GM12878 (cell line): ENCODE data around the gene AEBP2. TPM values are rescaled to one million over a fixed set of nuclear protein-coding genes. Genes with fewer than 3 reads are reported as not detected.

Source experiments
- ATAC-seq: fragments of 200-7000 bp; cut with Tn5 transposase; 3 replicates; pipeline ENCODE4 v1.9.1; 2020; ENCODE audit warnings: mild to moderate bottlenecking, moderate library complexity
- Bru-seq: library from RNA; stranded (reverse); fragments of 400-500 nt; gene quantifications from one replicate; lab custom pipeline; 2021; lab: Mats Ljungman, UMichigan
- BruChase-seq, 2 experiments: library from RNA; stranded (reverse); fragments of 400-500 nt; gene quantifications; one replicate each; lab custom pipeline; 2021; lab: Mats Ljungman, UMichigan
- BruUV-seq: library from RNA; stranded (reverse); fragments of 400-500 nt; replicated peaks from 2 replicates; lab custom pipeline; 2021; lab: Mats Ljungman, UMichigan
- CTCF ChIA-PET: fragments of 300-600 bp; sonication (Branson Sonifier 250); formaldehyde crosslinking; extraction: SDS; loops from one replicate; lab custom pipeline; 2021; ENCODE audit warnings: inconsistent platforms; lab: Yijun Ruan, JAX
- POLR2A ChIA-PET: fragments of 350-600 bp; formaldehyde crosslinking; extraction: SDS; loops from one replicate; lab custom pipeline; 2021; ENCODE audit warnings: inconsistent platforms; lab: Charles Lee
- RAD21 ChIA-PET: fragments of 300-600 bp; sonication (Branson Sonifier 250); formaldehyde crosslinking; loops from one replicate; lab custom pipeline; 2023; ENCODE audit warnings: antibody characterized with exemption; ENCODE audit not compliant: unreplicated experiment; lab: Charles Lee
- SMC1A ChIA-PET: fragments of 300-600 bp; sonication (Branson Sonifier 250); formaldehyde crosslinking; loops from one replicate; lab custom pipeline; 2023; ENCODE audit not compliant: unreplicated experiment, uncharacterized antibody; lab: Charles Lee
- DNase-seq: peaks from one replicate; pipeline ENCODE4 v3.0.0-alpha.2; 2011; ENCODE audit warnings: low read depth, low spot score
- FAIRE-seq: peaks from 3 replicates; lab custom pipeline; 2011; peaks lifted over from hg19 to GRCh38; lab: Jason Lieb, UNC
- H2AFZ ChIP-seq: 2 replicates; pipeline ENCODE4 v1.6.0; 2011; ENCODE audit warnings: low read depth, low read length, control low read depth; ENCODE audit not compliant: control insufficient read depth
- H3K27ac ChIP-seq: 2 replicates; pipeline ENCODE4 v1.5.1; 2011; ENCODE audit warnings: control low read depth; ENCODE audit not compliant: control insufficient read depth, insufficient read depth
- H3K27me3 ChIP-seq, 2 experiments: replicated peaks in 1 of 2; 2 replicates each; pipeline versions ENCODE4 v1.6.0 to v1.6.1; 2011; ENCODE audit warnings: low read length in 1 of 2; ENCODE audit not compliant: control insufficient read depth in 2 of 2, insufficient read depth in 2 of 2
- H3K36me3 ChIP-seq, 2 experiments: 2 replicates each; pipeline ENCODE4 v1.5.1; 2011; ENCODE audit warnings: low read length in 1 of 2; ENCODE audit not compliant: control insufficient read depth in 2 of 2, insufficient read depth in 2 of 2
- H3K4me1 ChIP-seq: 2 replicates; pipeline ENCODE4 v1.6.1; 2011; ENCODE audit warnings: mild to moderate bottlenecking, low read length, moderate library complexity, mixed read lengths; ENCODE audit not compliant: control insufficient read depth, insufficient read depth
- H3K4me2 ChIP-seq: 2 replicates; pipeline ENCODE4 v1.6.0; 2011; ENCODE audit warnings: control low read depth; ENCODE audit not compliant: control insufficient read depth, insufficient read depth
- H3K4me3 ChIP-seq: fragments of 200-600 bp; sonication (generic); 2 replicates; pipeline ENCODE4 v1.5.1; 2016
- H3K79me2 ChIP-seq: 2 replicates; pipeline ENCODE4 v1.6.0; 2011; ENCODE audit warnings: low read length; ENCODE audit not compliant: control insufficient read depth, insufficient read depth
- H3K9ac ChIP-seq: 2 replicates; pipeline ENCODE4 v1.8.0; 2011; ENCODE audit warnings: low read length, control low read depth, mixed read lengths; ENCODE audit not compliant: control insufficient read depth, insufficient read depth
- H3K9me3 ChIP-seq: replicated peaks from 3 replicates; pipeline ENCODE4 v1.5.1; 2011; ENCODE audit warnings: mild to moderate bottlenecking, low read length; ENCODE audit not compliant: control insufficient read depth, insufficient read depth
- H4K20me1 ChIP-seq: 2 replicates; pipeline ENCODE4 v1.6.0; 2011; ENCODE audit not compliant: control insufficient read depth, insufficient read depth
- BCL3 ChIP-seq: IDR thresholded peaks from 2 replicates; pipeline ENCODE4 v1.6.1; 2011; ENCODE audit warnings: borderline replicate concordance, low read depth, mild to moderate bottlenecking, moderate library complexity, low read length; ENCODE audit not compliant: insufficient read depth, poor library complexity, severe bottlenecking
- CHD1 ChIP-seq: IDR thresholded peaks from 2 replicates; pipeline ENCODE4 v1.6.1; 2012; ENCODE audit warnings: low read depth, low read length, improper control_type of control experiment
- CUX1 ChIP-seq: IDR thresholded peaks from 2 replicates; pipeline ENCODE4 v1.6.1; 2012; ENCODE audit warnings: improper control_type of control experiment, low read depth, low read length; ENCODE audit not compliant: insufficient replicate concordance
- KDM1A ChIP-seq: fragments of 200-600 bp; sonication (generic); IDR thresholded peaks from 2 replicates; pipeline ENCODE4 v1.6.1; 2016; ENCODE audit warnings: borderline replicate concordance
- MYB ChIP-seq: fragments of 150-350 bp; IDR thresholded peaks from 2 replicates; pipeline ENCODE4 v1.6.1; 2014; ENCODE audit warnings: mild to moderate bottlenecking, low read depth, low read length, borderline replicate concordance
- SIX5 ChIP-seq: IDR thresholded peaks from 2 replicates; pipeline ENCODE4 v1.6.1; 2011; ENCODE audit warnings: mild to moderate bottlenecking, low read depth, low read length, moderate library complexity; ENCODE audit not compliant: severe bottlenecking
- SMARCA5 ChIP-seq: fragments of 450-650 bp; IDR thresholded peaks from 2 replicates; pipeline ENCODE4 v1.6.1; 2017; ENCODE audit warnings: mild to moderate bottlenecking
- SRF ChIP-seq, 2 experiments: IDR thresholded peaks; 2 replicates each; pipeline ENCODE4 v1.6.1; 2011; ENCODE audit warnings: low read depth in 2 of 2, low read length in 2 of 2, mild to moderate bottlenecking in 1 of 2, moderate library complexity in 1 of 2
- ZNF217 ChIP-seq: fragments of 450-650 bp; IDR thresholded peaks from 2 replicates; pipeline ENCODE4 v1.6.1; 2017; ENCODE audit warnings: antibody characterized with exemption, mild to moderate bottlenecking
- WGBS: methylation state at CpG from one replicate; pipeline ENCODE4 v1.1.6; 2016; ENCODE audit warnings: low lambda C conversion rate; ENCODE audit not compliant: insufficient replicate concordance, insufficient coverage; ENCODE audit errors: missing lambda C conversion rate; 5-methylcytosine and 5-hydroxymethylcytosine counted together
- in situ Hi-C: fragments of 300-500 bp; cut with MboI; formaldehyde crosslinking; loops from 9 replicates; pipeline ENCODE4 v1.14.3; 2018; ENCODE audit warnings: mixed read lengths
- intact Hi-C: fragments of 100-400 bp; cut with micrococcal nuclease; formaldehyde crosslinking; loops from one replicate; pipeline ENCODE4 v1.14.2; 2022; ENCODE audit not compliant: unreplicated experiment
- long read RNA-seq, 2 experiments: library from polyadenylated mRNA; unstranded; transcript quantifications; one replicate each; pipeline ENCODE4 v2.0.0, GENCODE V29; 2019 to 2020
- polyA minus RNA-seq, 3 experiments: library from RNA; depleted of rRNA, polyadenylated mRNA; stranded (reverse); fragments of >200 nt; gene quantifications; 2 replicates each; pipeline ENCODE4 v1.2.3, GENCODE V29; 2011
- polyA plus RNA-seq, 11 experiments: library from polyadenylated mRNA; depleted of rRNA in 4 of 11; unstranded in 6 of 11; stranded (reverse) in 5 of 11; fragments of >200 nt; fragmentation: Nextera tagmentation in 4 of 11; fragmentation: Illumina TruSeq in 1 of 11; extraction: Ambion mirVana in 4 of 11; extraction: Trizol in 1 of 11; gene quantifications; 1 replicate in 1 of 11; 2 replicates in 10 of 11; pipeline versions ENCODE4 v1.2.1 to v1.2.3, GENCODE V29; 2011 to 2016; ENCODE audit warnings: inconsistent platforms in 2 of 11, missing spikeins in 2 of 11, low read depth in 1 of 11
- total RNA-seq, 4 experiments: library from RNA; depleted of rRNA in 3 of 4; stranded (reverse); fragments of >200 nt in 3 of 4; fragmentation: Illumina TruSeq in 1 of 4; extraction: Trizol in 1 of 4; gene quantifications; 2 replicates each; pipeline versions ENCODE4 v1.2.1 to v1.2.3, GENCODE V29; 2013 to 2021

The AEBP2 gene
- total RNA-seq (2013; cell fraction: nucleolus; rRNA removed): 76.0 and 78.6 TPM in 2 replicates
- total RNA-seq (2014; rRNA removed) (17.6 and 20.3 TPM in 2 replicates), total RNA-seq (2014; rRNA removed; fragmentation: Illumina TruSeq; extraction: Trizol) (24.9 and 25.0 TPM in 2 replicates), total RNA-seq (2021) (50.1 and 50.5 TPM in 2 replicates), polyA plus RNA-seq (2011; rRNA removed) (22.1 and 22.9 TPM in 2 replicates), polyA plus RNA-seq (2014; fragmentation: Illumina TruSeq; extraction: Trizol) (57.7 and 68.4 TPM in 2 replicates), polyA plus RNA-seq (2014; fragmentation: Nextera tagmentation; extraction: Ambion mirVana) (100 to 1,000 TPM in 1 of 2 experiments, 10 to 100 TPM in 1; 39.2 to 126 TPM), polyA plus RNA-seq (2014; rRNA removed) (21.8 and 24.8 TPM in 2 replicates), polyA plus RNA-seq (2016; fragmentation: Nextera tagmentation; extraction: Ambion mirVana) (10 to 100 TPM; 50.9 to 54.7 TPM), polyA minus RNA-seq (2011; rRNA and poly(A)+ RNA removed) (21.7 and 40.7 TPM in 2 replicates), Bru-seq, nascent RNA (percentile 85 among the genes with signal in this experiment), BruChase-seq, experiment 1, labeled RNA remaining after a 6-hour chase (percentile 84 among the genes with signal in this experiment), BruChase-seq, experiment 2, labeled RNA remaining after a 2-hour chase (percentile 81 among the genes with signal in this experiment)
- polyA plus RNA-seq (2011; ENCODE audit: low read depth): 14.7 TPM
- 10.6 and 17.7 TPM in 2 replicates for polyA plus RNA-seq (2011; cell fraction: cytosol; rRNA removed)
- polyA plus RNA-seq (2011; cell fraction: nucleus; rRNA removed): 10.8 and 12.0 TPM in 2 replicates
- polyA plus RNA-seq (2012): 20.0 and 25.1 TPM in 2 replicates
- 9.6 and 15.9 TPM in 2 replicates for polyA minus RNA-seq (2011; cell fraction: cytosol; rRNA and poly(A)+ RNA removed)
- 10.6 and 18.8 TPM in 2 replicates for polyA minus RNA-seq (2011; cell fraction: nucleus; rRNA and poly(A)+ RNA removed)
- long read RNA-seq, experiment 1, partial matches to known transcripts: 0 of 15 reads
- long read RNA-seq, experiment 1, other reads (novel, unspliced or antisense): 15 of 15 reads
- long read RNA-seq, experiment 2, partial matches to known transcripts: 2 of 11 reads
- long read RNA-seq, experiment 2, other reads (novel, unspliced or antisense): 8 of 11 reads

- Histone ChIP-seq H3K27me3 (no peaks in the 10 kb centered on the region), H3K4me1 (peaks cover 2% of the 10 kb centered on the region; the same call in 1 of the 2 replicates), H3K9ac (peak within 1 kb of the TSS; percentile 80), H3K79me2 (peaks cover 45% of the 10 kb centered on the region), H3K9me3 (no peaks in the 10 kb centered on the region; the same call in 2 of the 3 replicates), H3K27ac (peak within 1 kb of the TSS; percentile 75), H3K36me3 (no peaks in the 10 kb centered on the region; a peak in 1 of 4 replicates), H2AFZ (peak within 1 kb of the TSS; percentile 70), H3K4me3 (peak within 1 kb of the TSS; percentile 85), H3K4me2 (no peak within 1 kb of the TSS), H4K20me1 (no peaks in the 10 kb centered on the region)
- WGBS: 7% methylated on average over 62 of the region's 102 CpGs
- in situ Hi-C loops: no loop called here
- no TSS peak for BruUV-seq
- peak; percentile 80 for DNase-seq
- SMC1A ChIA-PET: interaction anchor here (0.7 to 2.0 kb wide), 3 partner anchors 10 to 76 kb away, joined by 3 to 7 read pairs (median 5); no protein-coding TSS in a partner anchor
- RAD21 ChIA-PET: interaction anchor here (1.0 kb wide), 1 partner anchor 25 kb away, joined by 3 read pairs; no protein-coding TSS in a partner anchor
- CTCF ChIA-PET: no interaction called here
- POLR2A ChIA-PET: interaction anchor here (1.0 to 1.5 kb wide), 3 partner anchors 11 to 57 kb away, joined by 3 to 4 read pairs (median 4); no protein-coding TSS in a partner anchor
- no peak for FAIRE-seq
- ATAC-seq: peak; percentile 83
- intact Hi-C loops: no loop called here
- no peak for TF ChIP-seq SRF (IDR thresholded peaks at IDR 0.05; ENCODE audit: low read depth in 2 of 2, low read length in 2 of 2)
- TF ChIP-seq BCL3: no peak
- TF ChIP-seq KDM1A: no peak
- TF ChIP-seq CHD1: no peak
- no peak for TF ChIP-seq SIX5
- TF ChIP-seq SMARCA5: 0 out of 2 replicates have a peak, but pooled peaks have one; percentile 25
- no peak for TF ChIP-seq MYB
- no peak for TF ChIP-seq ZNF217
- no peak for TF ChIP-seq CUX1
Measured at GRCh38 chr12:19439059-19440018, at the start of gene AEBP2. Gene AEBP2 (plus strand): TSS chr12:19439492. CDS start chr12:19439700, 208 bp downstream.
